SK-MEL-5 (cell line): Measurements from ENCODE around the gene ITFG1. TPM values are rescaled to one million over a fixed set of nuclear protein-coding genes. Genes with fewer than 3 reads are reported as not detected.
"Not testable (repeated sequence)": the region's sequence is repeated elsewhere in the genome, so short reads cannot be mapped to it uniquely, and the experiment has no call there.

Experiments used
- DNase-seq: peaks from one replicate; pipeline ENCODE4 v3.0.0-alpha.2; 2016; ENCODE audit warnings: low read depth, low spot score
- in situ Hi-C: cut with HindIII; loops from 2 replicates; pipeline ENCODE4 v1.10.0; 2016; ENCODE audit warnings: low sequenced_read_pairs, high pct_unique_total_duplicates, low pct_unique_long_range_greater_than_20kb
- total RNA-seq: library from RNA; depleted of rRNA; stranded (reverse); fragments of >200 nt; shearing (Covaris generic); gene quantifications from 2 replicates; pipeline ENCODE4 v1.2.3, GENCODE V29; 2014

Gene ITFG1
- total RNA-seq, 1 experiment from 2014 or later: 110 TPM

- in situ Hi-C loops: no loop called here
- DNase-seq: no peak
Measured at GRCh38 chr16:47158992-47159391, 301.9 kb downstream of the ITFG1 start.

- in situ Hi-C loops: no loop called here
Measured at GRCh38 chr16:47156680-47157215, 304.1 kb downstream of the ITFG1 start.

GRCh38 chr16:47152501-47152900 is 308.4 kb downstream of the ITFG1 start:
- in situ Hi-C loops, DNase-seq: not testable (repeated sequence)

More at GRCh38 chr16:47156680-47157215, 304.1 kb downstream of the ITFG1 start:
- peak; percentile 30 for DNase-seq

- in situ Hi-C loops: no loop called here
- DNase-seq: no peak
Measured at GRCh38 chr16:47150067-47150466, 310.8 kb downstream of the ITFG1 start.

GRCh38 chr16:47144559-47144877 is 316.3 kb downstream of the ITFG1 start:
- DNase-seq: no peak
- in situ Hi-C loops: no loop called here

- in situ Hi-C loops: no loop called here
- peak; percentile 49 for DNase-seq
Measured at GRCh38 chr16:47143677-47144558, 316.9 kb downstream of the ITFG1 start, which contains the start of gene NETO2. Gene NETO2, minus strand, starts transcription at chr16:47143945. Its CDS starts 333 bp downstream, at chr16:47143612.

- in situ Hi-C loops: no loop called here
Measured at GRCh38 chr16:47142821-47143676, 317.8 kb downstream of the ITFG1 start.

GRCh38 chr16:47142486-47142820 is 318.4 kb downstream of the ITFG1 start:
- peak; percentile 16 for DNase-seq
- in situ Hi-C loops: no loop called here

More at GRCh38 chr16:47142821-47143676, 317.8 kb downstream of the ITFG1 start:
- DNase-seq: peak; percentile 69

- DNase-seq: peak; percentile 89
- in situ Hi-C loops: no loop called here
Measured at GRCh38 chr16:47141773-47142485, 318.9 kb downstream of the ITFG1 start.

GRCh38 chr16:47140686-47141085 is 320.2 kb downstream of the ITFG1 start:
- no peak for DNase-seq
- in situ Hi-C loops: no loop called here

GRCh38 chr16:47139561-47140185 is 321.2 kb downstream of the ITFG1 start:
- in situ Hi-C loops: no loop called here
- no peak for DNase-seq

GRCh38 chr16:47137925-47138324 is 322.9 kb downstream of the ITFG1 start:
- DNase-seq, in situ Hi-C loops: not testable (repeated sequence)

- peak; percentile 22 for DNase-seq
- in situ Hi-C loops: no loop called here
Measured at GRCh38 chr16:47136099-47136842, 324.6 kb downstream of the ITFG1 start.

- in situ Hi-C loops: no loop called here
Measured at GRCh38 chr16:47134550-47134949, 326.3 kb downstream of the ITFG1 start.

GRCh38 chr16:47132308-47132707 is 328.6 kb downstream of the ITFG1 start:
- DNase-seq: peak; percentile 16
- in situ Hi-C loops: no loop called here

More at GRCh38 chr16:47134550-47134949, 326.3 kb downstream of the ITFG1 start:
- no peak for DNase-seq

- in situ Hi-C loops: no loop called here
- no peak for DNase-seq
Measured at GRCh38 chr16:47129755-47130435, 331.0 kb downstream of the ITFG1 start.
